Cerebellar cortex (tissue), 1 donor: ENCODE measurements around the gene CPNE5.
"Not testable (repeated sequence)": the region's sequence is repeated elsewhere in the genome, so short reads cannot be mapped to it uniquely, and the experiment has no call there.

ENCODE experiments used
- DNase-seq: peaks from one replicate; pipeline ENCODE4 v3.0.0-alpha.2; 2015; ENCODE audit warnings: low spot score

CPNE5 gene

DNA sequence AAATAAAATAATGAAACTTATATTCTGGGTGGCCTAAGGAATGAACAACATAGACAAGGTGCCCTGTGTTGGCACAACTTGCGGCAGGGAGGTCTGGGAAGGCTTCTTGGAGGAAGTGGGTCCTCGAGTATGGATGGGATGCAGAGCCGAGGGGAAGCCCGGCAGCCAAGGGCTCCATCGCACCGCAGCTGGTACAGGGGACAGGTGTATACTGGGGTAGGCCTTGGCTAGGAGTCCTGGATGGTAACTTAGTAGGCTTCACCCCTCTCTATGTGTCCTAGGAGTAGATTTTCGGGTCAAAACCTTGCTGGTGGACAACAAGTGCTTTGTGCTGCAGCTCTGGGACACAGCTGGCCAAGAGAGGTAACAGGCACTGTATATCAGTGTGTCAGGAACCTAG, 113.7 kb downstream of the CPNE5 start:
- no peak for DNase-seq

DNA sequence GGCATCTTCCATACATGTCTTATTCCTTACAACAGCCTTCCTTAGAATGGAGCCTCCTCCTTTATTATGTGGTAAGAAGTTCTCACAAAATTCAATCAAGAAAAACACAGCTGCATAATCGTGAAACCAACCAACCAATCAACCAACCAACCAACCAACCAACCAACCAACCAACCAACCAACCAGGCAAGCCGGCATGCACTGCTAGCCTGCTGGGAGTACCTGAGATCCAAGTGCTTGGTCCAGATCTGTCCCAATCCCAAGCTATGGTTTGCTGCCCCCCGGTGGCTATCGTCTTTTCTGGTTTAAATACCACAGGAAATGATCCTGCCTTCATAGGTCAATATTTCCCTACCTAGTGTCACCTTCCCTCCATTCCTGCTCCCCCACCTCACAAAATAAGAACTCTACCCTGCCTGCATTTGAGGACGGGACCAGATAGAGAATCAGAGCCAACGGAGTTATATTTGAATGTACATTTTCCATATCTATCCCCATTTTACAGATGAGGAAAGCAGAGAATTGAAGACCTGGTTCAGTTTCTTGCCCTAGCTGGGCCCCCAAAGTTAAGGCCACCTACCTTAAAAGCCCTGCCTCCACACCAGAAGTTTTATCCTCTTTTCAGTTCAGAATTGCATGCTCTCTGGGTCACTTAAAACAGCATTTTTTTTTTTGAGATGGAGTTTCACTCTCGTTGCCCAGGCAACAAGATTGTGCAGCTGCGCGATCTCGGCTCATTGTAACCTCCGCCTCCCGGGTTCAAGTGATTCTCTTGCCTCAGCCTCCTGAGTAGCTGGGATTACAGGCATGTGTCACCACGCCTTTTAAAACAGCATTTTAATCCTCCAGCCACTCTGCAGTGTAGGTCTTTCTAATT, 114.5 kb downstream of the CPNE5 start:
- peak; percentile 61 for DNase-seq

DNA sequence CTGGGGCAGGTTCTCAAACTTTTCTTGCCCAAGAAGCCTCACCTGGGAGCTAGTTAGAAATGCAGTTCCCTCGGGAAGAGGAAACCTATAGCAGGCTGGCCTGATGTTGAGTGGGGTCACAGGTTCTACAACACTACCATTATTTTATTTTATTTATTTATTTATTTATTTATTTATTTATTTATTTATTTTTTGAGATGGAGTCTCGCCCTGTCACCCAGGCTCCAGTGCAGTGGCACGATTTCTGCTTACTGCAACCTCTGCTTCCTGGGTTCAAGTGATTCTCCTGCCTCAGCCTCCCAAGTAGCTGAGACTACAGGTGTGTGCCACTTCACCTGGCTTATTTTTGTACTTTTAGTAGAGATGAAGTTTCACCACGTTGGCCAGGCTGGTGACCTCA, 115.3 kb downstream of the CPNE5 start:
- DNase-seq, result not testable (repeated sequence)

DNA sequence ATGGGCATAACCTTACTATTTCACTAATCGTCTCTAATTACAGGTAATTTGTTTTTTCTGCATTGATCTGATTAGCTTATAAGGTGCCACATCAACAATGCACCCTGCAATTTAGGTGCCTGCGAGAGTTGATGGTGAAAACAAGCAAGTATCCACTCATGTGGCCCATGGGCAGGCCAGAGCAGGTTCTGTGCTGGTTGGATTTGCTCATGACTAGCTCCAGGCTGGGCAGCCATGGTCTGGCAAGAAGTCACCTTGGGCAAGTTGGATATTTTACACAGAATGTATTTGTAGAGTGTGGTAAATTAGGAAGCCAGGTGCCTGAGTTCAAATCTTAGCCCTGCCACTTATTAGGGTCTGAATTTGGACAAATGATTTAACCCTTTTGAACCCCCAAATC, 116.4 kb downstream of the CPNE5 start:
- DNase-seq, result no peak

DNA sequence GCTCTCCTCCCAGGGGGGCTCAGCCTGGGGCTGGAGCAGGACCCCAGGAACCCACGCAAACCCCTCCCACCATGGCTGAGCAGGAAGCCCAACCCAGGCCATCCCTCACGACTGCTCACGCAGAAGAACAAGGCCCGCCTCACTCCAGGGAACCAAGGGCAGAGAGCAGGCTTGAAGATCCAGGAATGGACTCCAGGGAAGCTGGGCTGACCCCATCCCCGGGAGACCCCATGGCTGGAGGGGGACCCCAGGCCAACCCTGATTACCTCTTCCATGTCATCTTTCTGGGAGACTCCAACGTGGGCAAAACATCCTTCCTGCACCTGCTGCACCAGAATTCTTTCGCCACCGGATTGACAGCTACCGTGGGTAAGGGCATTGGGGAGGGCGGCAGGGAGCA, 116.9 kb downstream of the CPNE5 start:
- DNase-seq, result no peak

DNA sequence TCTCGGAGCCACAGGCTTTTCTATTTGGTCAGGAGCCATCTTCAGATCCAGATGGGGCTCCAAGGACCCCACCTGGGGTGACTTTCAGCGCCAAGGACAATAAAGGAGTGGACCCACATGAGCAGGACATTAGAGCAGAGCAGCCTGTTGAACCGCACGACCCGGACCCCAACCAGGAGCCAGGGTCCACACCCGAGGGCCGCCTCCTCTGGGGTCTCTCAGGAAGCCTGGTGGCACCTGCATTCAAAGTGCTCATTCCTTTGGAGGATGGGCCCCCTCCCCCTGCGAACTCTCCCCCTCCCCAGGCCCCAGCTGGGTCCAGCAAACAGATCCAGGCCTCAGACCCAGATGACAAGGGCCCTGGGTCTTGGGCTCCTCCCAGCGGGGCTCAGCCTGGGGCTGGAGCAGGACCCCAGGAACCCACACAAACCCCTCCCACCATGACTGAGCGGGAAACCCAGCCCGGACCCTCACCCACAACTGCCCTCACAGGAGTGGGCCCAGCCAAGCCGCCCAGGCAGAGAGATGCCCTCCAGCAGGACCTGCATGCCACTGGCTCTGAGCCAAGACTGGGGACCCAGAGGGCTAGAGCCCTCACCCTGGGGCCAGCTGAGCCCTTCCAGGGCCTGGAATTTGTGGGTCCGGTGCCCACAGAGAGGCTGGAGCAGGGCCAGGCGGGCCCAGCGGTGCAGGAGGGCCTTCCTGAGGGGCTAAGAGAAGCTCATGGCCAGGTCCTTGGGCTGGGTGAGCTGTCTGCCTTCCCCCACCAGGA, 117.7 kb downstream of the CPNE5 start:
- DNase-seq, result no peak

DNA sequence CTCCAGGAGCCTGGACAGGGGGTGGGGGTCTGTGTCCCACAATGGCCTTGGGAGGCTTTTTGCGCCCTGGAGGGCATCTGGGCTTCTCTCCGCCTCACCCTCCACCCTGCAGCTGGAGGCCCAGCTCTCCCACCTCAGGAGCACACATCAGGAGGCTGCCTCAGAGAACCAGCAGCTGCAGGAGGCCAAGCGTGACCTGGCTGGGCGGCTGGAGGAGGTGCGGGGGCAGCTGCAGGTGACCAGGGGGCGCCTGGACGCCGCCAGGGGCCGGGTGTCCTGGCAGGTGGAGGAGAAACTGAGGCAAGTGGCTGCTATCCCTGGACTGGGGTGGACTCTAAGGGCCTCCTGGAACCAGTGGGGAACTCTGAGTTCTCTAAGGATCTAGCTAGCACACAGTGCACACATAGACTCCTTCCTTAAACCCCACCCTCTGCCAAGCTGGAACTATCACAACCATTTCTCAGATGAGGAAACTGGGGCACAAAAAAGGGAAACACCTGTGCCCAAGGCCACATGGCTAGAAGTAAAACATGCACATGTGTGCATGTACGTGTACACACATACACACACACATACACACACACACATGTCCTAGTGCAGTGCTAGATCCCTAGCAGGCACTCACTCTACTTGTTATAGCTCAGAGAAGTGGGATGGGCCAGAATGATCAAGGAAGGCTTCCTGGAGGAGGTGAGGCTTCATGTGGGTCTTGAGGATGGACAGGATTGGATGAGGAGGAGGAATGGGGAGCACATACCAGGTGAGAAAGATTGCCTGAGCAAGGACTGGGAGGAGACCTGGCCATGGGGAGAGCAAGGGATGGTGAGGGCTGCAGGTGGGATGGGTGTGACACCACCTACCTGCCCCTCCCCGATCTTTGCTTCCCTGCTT, 118.7 kb downstream of the CPNE5 start:
- DNase-seq, result no peak

DNA sequence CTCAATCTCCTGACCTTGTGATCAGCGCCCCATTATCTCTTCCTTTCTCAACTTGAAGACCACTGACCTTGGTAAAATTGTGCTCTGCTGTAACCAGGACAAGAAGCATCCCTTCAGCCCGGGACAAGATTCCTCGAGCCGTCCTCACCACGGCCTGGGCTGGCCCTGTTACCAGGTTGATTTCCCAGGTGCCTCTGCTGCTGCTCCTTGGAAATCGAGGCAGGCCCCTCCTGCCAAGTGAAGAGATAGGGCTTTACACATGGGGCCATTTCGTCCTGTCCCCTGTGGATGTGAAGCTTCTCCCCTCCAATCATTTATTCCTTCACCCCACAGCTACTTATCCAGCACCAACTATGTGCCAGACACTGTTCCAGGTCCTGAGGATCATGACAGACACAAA, 120.1 kb downstream of the CPNE5 start:
- DNase-seq, result no peak

DNA sequence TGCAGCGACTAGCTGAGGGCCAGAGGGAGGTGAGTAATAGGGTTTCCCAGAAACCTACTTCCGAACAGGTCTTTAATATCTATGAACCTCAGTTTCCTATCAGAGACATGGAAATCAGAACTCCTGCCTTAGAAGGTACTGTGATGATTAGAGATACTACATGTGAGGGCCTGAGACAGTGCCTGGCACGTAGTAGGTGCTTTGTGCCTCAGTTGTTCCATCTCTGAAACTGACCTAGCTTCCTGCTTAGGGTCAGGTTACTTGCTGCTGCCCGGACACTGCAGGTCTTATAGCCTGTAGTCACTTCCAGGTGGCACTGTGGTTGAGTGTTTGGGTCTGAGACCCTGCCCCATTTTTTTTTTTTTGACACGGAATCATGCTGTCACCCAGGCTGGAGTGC, 120.7 kb downstream of the CPNE5 start:
- no peak for DNase-seq

DNA sequence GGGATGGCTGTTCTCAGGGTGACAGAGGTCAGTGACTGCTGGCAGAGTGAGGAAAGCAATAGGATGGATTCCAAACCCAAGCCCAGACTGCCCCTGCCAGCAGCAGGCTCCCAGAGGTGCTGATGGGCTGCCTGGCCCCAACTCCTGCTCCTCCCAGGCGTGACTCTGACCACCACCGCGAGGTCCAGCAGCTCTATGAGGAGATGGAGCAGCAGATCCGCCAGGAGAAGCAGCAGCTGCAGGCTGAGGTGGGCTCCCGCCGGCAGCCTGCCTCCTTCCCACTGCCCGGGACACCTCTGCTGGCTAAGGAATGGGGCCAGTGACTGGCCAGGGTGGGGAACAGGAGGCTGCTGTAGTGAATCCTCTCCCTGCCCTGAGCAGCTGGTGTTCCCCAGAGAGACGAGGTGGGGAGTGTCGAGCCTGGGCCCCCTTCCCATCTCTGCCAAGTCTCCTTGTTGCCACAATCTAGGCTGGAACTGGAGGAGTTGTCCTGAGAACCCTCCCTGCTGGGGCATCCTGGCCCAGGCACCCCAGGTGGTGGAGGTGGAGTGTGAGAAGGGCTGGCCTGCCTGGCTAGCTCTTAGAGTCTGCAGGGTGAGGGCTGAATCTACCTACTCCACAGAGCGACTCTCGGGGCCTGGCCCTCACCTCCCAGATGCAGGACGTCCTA, 121.2 kb downstream of the CPNE5 start:
- no peak for DNase-seq

DNA sequence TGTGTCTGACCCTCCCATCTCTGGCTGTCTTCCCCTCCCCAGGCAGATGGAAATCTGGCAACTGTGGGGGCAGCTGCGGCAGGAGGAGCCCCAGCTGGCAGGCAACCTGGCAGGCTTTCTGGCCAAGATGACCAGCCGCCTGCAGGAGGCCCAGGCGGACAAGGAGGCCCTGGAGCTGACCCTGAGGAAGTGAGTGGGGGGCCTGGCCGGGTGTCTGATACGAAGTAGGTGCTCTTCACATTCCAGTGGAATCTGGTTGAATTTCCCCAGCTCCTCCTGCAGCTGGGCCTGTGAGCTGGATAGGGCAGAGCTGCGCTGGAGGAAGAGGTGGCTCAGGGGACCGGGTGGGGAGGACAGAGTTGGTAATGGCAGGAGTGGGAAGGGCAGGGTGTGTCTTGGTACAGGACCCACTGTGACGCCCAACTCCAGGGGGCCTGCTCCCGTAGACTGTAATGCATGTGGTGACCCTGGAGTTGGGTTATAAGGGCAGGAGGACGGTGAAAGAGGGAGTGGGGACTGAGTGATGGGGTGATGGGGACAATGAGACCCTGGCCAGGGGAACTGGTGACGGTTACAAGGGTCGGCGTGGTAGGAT, 121.9 kb downstream of the CPNE5 start:
- no peak for DNase-seq

DNA sequence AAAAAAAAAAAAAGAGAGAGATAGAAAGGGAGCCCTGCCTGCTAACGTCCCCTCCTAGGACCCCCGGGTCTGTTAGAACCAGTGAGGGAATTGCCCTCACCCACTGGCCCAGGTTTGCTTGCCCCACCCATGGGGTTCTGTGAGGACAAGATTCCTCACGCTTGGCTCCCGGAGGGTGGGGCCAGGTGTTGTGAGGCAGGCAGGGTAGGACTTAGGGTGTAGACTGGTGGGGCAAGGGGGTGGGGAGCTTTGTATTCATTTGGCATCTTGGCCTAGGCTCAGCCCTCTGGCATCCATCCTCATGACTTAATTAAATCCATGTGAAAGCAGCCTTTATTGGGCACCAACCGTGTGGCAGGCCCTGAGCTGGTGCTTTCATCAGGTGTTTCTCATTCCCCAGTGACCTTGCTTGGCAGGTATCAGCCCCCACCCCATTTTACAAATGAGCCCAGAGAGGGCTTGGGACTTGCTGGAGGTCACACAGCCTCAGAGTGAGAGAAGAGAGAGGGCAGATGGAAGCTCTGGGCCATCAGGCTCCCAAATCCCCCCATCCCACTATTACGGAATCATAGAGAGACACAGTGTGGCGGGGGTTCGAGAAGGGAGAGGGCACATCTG, 122.7 kb downstream of the CPNE5 start:
- DNase-seq, result no peak

DNA sequence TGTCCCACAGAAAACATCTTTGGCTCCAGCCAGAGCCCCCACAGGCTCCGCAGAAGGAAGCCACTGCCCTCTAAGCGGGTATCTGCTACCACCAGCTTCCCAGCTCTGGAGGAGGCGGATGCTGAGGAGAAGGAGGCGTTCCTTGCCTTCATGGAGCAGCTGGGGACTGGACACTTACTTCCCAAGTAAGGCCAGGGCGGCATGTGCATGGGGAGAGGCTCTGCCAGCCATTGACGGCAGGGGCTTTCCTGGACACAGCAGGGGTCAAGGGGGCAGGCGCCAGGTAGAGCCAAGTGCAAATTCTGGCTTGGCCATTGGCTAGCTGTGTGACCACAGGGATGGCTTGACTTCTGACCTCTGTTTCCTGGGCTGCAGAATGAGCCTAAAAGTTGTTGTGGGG, 123.8 kb downstream of the CPNE5 start:
- no peak for DNase-seq

DNA sequence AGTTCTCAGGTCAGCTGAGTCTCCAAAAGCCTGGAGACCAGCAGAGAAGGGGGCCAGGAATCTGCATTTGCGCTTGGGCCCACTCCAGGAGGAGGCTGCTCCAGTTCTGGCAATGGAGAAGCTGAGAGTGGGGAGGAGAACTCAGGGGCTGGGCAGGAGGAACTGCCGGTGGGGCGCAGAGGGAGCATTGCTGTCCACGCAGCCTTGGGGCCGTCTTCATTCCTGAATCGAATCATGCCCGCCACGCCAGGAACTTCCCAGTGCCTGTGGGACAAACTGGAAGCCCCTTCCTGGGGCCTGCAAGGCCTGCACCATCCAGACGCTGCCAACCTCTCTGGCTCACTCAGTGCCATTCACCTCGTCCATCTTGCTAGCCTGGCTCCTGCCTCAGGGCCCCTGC, 124.7 kb downstream of the CPNE5 start:
- no peak for DNase-seq

DNA sequence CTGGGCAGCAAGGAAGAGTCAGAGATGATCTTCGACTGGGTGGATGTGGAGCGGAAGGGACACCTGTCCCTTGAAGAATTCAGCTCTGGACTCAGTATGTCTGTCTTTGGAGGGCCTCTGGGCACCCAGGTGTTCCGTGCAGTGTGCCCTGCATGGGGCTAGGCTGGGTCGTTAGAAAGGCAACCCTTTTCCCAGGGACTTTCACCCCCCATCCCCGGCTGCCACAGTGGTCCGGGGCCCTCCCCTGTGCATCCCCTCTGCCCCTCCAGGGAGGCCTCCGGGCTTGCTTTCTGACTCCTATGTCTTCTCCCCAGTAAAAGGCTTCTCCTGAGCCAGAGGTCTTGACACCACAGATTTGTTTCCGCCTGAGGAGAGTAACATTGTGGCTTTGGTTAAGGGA, 125.4 kb downstream of the CPNE5 start:
- DNase-seq, result no peak

DNA sequence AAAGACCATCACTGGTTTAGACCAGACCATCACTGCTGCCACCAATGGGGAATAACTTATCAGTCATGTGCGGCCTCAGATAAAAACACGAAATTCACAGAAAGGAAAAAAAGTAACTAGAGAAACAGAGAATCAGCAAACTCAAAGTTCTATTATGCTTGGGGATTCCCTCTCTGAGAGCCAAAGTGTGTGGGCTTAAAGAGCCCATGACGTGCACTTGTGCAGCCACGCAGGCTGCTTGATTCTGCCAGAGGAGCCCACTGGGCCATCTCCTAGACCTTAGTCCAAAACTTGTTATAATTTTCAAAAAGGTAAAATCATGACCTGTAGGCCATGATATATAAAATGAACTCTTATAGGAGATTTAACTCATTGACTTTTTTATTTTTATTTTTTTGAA, 126.4 kb downstream of the CPNE5 start:
- DNase-seq, result no peak

DNA sequence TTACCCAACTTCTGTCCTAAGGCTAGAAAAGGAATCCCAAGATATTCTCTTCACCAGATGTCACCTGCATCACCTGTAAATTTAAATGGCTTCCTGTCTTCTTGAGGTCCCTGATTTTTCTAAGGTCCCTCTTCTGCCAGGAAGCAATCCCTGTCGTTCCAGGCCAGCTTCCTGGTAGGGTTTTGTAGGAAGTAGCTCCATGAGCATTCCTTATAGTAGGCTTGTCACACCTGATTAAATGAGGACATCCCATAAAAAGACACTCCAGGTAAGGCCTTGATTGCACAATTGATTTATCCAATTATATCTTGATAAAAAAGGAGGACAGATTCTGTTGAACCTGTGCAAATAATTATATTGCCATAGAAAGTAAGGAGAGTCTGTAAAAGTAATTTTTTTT, 132.9 kb downstream of the CPNE5 start:
- DNase-seq, result no peak

DNA sequence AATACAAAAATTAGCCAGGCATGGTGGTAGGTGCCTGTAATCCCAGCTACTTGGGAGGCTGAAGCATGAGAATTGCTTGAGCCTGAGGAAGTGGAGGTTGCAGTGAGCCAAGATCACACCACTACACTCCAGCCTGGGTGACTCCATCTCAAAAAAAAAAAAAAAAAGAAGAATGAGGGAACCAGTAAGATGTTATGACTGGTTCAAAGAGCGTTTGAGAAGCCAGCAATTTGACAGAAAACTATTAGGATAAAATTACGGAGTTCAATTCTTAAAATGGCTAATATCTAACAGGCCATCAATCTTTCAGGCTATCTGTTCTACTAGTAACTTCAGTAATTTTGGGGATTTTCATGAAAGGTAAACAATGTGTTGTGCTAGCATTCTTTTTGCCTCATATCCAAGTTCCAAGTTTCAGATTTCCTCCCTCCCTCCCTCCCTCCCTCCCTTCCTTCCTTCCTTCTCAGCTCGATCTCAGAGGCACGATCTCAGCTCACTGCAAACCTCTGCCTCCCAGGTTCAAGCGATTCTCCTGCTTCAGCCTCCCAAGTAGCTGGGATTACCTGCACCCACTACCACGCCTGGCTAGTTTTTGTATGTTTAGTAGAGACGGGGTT, 134.2 kb downstream of the CPNE5 start:
- DNase-seq, result not testable (repeated sequence)

DNA sequence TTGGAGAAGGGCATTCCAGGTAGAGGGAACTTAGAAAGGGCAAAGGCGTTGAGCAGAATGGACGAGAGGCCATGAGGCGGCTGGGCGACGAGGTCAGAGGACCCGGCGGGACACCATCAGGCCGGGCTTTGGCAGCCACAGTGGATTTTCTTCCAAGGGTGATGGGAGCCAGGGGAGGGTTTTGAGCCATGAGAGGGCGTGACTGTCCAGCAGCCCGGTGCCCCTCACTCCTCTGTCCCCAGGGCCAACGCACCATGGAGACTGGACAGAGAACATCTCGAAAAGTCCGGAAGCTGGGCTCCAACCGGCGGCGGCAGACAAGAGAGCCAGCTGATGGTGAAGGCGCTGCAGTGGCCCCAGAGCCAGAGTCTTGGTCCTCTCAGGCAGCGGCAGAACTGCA, 135.3 kb downstream of the CPNE5 start:
- no peak for DNase-seq

DNA sequence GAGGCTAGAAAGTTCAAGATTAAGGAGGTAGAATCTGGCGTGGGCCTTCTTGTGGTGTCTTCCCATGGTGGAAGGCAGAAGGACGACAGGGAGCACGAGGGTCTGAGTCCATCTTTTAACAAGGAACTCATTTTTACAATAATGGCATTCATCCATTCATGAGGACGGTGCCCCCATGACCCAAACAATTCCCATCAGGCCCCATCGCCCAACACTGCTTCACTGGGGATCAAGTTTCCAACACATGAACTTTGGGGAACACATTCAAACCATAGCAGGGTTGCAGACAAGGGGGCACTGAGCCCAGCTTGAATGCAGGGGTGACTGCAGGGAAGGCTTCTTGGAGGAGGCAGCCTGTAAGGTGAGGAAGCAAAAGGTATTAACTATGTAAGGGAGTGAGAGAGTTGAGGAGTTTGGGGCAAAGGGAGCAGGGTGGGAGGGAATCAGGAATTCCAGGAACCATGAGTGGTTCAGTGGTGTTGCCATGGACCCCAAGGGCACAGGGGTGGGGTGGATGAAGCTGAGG, 136.1 kb downstream of the CPNE5 start:
- no peak for DNase-seq
